ENCODE results near the gene TNRC6B. TPM values are rescaled to one million over a fixed set of nuclear protein-coding genes. Genes with fewer than 3 reads are reported as not detected.

TNRC6B gene
- total RNA-seq, 1 experiment from 2014 or later = 50.4 TPM

DNA sequence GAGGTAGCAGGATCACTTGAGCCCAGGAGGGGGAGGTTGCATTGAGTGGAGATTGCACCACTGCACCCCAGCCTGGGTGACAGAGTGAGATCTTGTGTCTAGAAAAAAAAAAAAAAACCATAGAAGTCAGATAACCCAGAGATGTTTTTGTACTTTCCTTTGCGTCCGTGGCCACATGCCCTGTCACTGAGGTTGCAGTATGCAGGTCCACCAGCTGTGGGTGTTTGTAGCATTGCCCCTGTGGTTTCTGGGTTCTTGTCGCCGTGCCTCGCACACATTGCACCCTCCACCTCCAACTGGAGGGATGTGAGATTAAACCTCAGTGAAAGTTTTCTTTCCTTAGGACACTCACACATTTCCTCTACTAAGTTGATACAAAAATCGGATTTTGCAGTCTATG, 70.3 kb downstream of the TNRC6B start (continued):
- TF ChIP-seq RORB (CRISPR knock-in tag; IDR thresholded peaks at IDR 0.05) (no peak), ZNF232 (CRISPR knock-in tag; IDR thresholded peaks at IDR 0.05) (no peak), IRF2 (CRISPR knock-in tag; IDR thresholded peaks at IDR 0.05; ENCODE audit: borderline replicate concordance, low read depth) (no peak), RELA (CRISPR knock-in tag; IDR thresholded peaks at IDR 0.05; ENCODE audit: borderline replicate concordance) (no peak), CREB1 (CRISPR knock-in tag; IDR thresholded peaks at IDR 0.05) (no peak), SP1 (CRISPR knock-in tag; conservative IDR thresholded peaks at IDR 0.05) (no peak)
- TF ChIP-seq, protein P1, sequence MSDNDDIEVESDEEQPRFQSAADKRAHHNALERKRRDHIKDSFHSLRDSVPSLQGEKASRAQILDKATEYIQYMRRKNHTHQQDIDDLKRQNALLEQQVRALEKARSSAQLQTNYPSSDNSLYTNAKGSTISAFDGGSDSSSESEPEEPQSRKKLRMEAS (CRISPR knock-in tag; IDR thresholded peaks at IDR 0.05) = no peak

DNA sequence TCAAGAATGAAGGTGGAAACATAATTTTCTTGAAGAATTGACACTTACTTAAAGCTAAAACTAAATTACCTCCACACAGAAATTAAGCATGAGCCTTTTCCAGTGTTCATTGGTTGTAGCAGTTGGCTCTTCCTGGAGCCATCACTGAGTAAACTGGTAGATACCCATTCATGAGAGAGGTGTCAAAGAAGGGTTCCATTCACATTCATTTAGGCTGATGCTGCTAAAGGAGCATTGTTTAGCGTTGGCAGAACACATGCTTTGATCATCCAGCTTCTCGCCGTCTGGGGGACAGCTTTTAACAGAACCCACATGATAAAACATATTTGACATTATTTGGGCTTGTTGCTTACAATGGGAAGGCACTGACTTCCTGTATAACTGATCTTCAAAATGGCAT, 71.6 kb downstream of the TNRC6B start:
- POLR2A ChIA-PET = no interaction called here

More for the DNA sequence above, 71.6 kb downstream of the TNRC6B start:
- TF ChIP-seq, protein P2, sequence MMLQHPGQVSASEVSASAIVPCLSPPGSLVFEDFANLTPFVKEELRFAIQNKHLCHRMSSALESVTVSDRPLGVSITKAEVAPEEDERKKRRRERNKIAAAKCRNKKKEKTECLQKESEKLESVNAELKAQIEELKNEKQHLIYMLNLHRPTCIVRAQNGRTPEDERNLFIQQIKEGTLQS (CRISPR knock-in tag; conservative IDR thresholded peaks at IDR 0.05) = no peak
- TF ChIP-seq GTF2I (CRISPR knock-in tag; conservative IDR thresholded peaks at IDR 0.05) (no peak), NR2C2 (CRISPR knock-in tag; IDR thresholded peaks at IDR 0.05) (no peak), NR1H2 (CRISPR knock-in tag; IDR thresholded peaks at IDR 0.05) (no peak), ZNF423 (CRISPR knock-in tag; IDR thresholded peaks at IDR 0.05) (no peak), ZNF263 (CRISPR knock-in tag; IDR thresholded peaks at IDR 0.05; ENCODE audit: low read depth) (no peak)
- TF ChIP-seq, protein P3, sequence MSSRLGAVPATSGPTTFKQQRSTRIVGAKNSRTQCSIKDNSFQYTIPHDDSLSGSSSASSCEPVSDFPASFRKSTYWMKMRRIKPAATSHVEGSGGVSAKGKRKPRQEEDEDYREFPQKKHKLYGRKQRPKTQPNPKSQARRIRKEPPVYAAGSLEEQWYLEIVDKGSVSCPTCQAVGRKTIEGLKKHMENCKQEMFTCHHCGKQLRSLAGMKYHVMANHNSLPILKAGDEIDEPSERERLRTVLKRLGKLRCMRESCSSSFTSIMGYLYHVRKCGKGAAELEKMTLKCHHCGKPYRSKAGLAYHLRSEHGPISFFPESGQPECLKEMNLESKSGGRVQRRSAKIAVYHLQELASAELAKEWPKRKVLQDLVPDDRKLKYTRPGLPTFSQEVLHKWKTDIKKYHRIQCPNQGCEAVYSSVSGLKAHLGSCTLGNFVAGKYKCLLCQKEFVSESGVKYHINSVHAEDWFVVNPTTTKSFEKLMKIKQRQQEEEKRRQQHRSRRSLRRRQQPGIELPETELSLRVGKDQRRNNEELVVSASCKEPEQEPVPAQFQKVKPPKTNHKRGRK (CRISPR knock-in tag; IDR thresholded peaks at IDR 0.05; ENCODE audit: borderline replicate concordance) = no peak
- TF ChIP-seq, protein P4, sequence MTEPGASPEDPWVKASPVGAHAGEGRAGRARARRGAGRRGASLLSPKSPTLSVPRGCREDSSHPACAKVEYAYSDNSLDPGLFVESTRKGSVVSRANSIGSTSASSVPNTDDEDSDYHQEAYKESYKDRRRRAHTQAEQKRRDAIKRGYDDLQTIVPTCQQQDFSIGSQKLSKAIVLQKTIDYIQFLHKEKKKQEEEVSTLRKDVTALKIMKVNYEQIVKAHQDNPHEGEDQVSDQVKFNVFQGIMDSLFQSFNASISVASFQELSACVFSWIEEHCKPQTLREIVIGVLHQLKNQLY (CRISPR knock-in tag; IDR thresholded peaks at IDR 0.05) = no peak
- TF ChIP-seq, protein P5, sequence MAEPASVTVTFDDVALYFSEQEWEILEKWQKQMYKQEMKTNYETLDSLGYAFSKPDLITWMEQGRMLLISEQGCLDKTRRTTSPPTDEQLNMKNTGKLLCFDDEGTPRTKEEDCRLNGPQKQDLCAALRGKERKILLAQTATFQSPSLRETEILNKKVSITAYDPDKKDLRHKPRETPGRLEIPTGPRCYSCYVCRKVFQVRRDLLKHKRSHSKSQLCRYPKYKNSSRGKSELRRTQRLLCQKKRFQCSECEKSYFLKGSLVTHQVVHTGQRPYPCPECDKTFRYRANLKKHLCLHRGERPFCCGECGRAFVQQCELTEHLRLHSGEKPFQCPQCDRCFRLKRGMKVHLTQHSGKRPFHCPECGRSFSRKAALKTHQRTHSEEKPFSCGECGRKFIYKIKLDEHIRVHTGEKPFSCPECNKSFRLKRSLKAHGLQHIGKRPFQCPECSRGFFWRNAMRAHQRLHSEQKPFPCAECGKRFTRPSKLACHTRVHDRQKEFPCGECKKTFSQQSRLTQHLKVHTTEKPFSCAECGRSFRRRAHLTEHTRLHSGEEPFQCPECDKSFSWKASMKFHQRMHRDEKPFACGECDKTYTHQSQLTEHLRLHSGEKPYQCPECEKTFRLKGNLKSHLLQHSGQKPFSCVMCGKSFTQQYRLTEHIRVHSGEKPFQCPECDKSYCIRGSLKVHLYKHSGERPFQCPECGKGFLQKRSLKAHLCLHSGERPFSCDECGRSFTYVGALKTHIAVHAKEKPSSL (CRISPR knock-in tag; conservative IDR thresholded peaks at IDR 0.05) = no peak
- TF ChIP-seq, protein P6, sequence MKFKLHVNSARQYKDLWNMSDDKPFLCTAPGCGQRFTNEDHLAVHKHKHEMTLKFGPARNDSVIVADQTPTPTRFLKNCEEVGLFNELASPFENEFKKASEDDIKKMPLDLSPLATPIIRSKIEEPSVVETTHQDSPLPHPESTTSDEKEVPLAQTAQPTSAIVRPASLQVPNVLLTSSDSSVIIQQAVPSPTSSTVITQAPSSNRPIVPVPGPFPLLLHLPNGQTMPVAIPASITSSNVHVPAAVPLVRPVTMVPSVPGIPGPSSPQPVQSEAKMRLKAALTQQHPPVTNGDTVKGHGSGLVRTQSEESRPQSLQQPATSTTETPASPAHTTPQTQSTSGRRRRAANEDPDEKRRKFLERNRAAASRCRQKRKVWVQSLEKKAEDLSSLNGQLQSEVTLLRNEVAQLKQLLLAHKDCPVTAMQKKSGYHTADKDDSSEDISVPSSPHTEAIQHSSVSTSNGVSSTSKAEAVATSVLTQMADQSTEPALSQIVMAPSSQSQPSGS (CRISPR knock-in tag; IDR thresholded peaks at IDR 0.05; ENCODE audit: borderline replicate concordance, low read depth) = no peak
- TF ChIP-seq, protein P7, sequence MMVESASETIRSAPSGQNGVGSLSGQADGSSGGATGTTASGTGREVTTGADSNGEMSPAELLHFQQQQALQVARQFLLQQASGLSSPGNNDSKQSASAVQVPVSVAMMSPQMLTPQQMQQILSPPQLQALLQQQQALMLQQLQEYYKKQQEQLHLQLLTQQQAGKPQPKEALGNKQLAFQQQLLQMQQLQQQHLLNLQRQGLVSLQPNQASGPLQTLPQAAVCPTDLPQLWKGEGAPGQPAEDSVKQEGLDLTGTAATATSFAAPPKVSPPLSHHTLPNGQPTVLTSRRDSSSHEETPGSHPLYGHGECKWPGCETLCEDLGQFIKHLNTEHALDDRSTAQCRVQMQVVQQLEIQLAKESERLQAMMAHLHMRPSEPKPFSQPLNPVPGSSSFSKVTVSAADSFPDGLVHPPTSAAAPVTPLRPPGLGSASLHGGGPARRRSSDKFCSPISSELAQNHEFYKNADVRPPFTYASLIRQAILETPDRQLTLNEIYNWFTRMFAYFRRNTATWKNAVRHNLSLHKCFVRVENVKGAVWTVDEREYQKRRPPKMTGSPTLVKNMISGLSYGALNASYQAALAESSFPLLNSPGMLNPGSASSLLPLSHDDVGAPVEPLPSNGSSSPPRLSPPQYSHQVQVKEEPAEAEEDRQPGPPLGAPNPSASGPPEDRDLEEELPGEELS (CRISPR knock-in tag; IDR thresholded peaks at IDR 0.05) = no peak
- H3K27ac Mint-ChIP-seq = peak overlapping the region; percentile 38; the same call in 1 of the 2 replicates
- H3K4me3 Mint-ChIP-seq = no peak overlapping the region
- peaks cover 42% of the 10 kb centered on the region for H3K4me1 Mint-ChIP-seq
- peaks cover 15% of the 10 kb centered on the region for H3K36me3 Mint-ChIP-seq
- no peaks in the 10 kb centered on the region for H3K9me3 Mint-ChIP-seq
- ATAC-seq (no peak), DNase-seq (ENCODE audit: low spot score) (no peak)
- no peaks in the 10 kb centered on the region for H3K27me3 Mint-ChIP-seq (ENCODE audit: low read depth)
- CTCF ChIA-PET = no interaction called here
